Neural progenitor cell (in vitro differentiated cells): ENCODE results near the gene TSHB. TPM values are rescaled to one million over a fixed set of nuclear protein-coding genes. Genes with fewer than 3 reads are reported as not detected.

Source experiments
- DNase-seq: peaks from one replicate; pipeline ENCODE4 v3.0.0-alpha.2; 2016; ENCODE audit warnings: low spot score
- H2AFZ ChIP-seq: fragments of 200-600 bp; sonication (generic); replicated peaks from 2 replicates; pipeline ENCODE4 v1.6.1; 2016; ENCODE audit warnings: antibody characterized with exemption
- H3F3A ChIP-seq: fragments of 200-600 bp; sonication (generic); 2 replicates; pipeline ENCODE4 v1.6.1; 2016; ENCODE audit warnings: antibody characterized with exemption, low read depth
- H3K27ac ChIP-seq: fragments of 200-600 bp; sonication (generic); 2 replicates; pipeline ENCODE4 v1.5.1; 2016; ENCODE audit warnings: mild to moderate bottlenecking
- H3K27me3 ChIP-seq: fragments of 200-600 bp; sonication (generic); 2 replicates; pipeline ENCODE4 v1.6.1; 2016; ENCODE audit warnings: mild to moderate bottlenecking, moderate library complexity
- H3K36me3 ChIP-seq: fragments of 200-600 bp; sonication (generic); 2 replicates; pipeline ENCODE4 v1.5.1; 2016
- H3K4me1 ChIP-seq: fragments of 200-600 bp; sonication (generic); 2 replicates; pipeline ENCODE4 v1.6.1; 2016; ENCODE audit warnings: mixed run types
- H3K4me2 ChIP-seq: fragments of 200-600 bp; sonication (generic); 2 replicates; pipeline ENCODE4 v1.6.1; 2016
- H3K4me3 ChIP-seq: fragments of 200-600 bp; sonication (generic); 2 replicates; pipeline ENCODE4 v1.5.1; 2016
- H3K79me2 ChIP-seq: fragments of 200-600 bp; sonication (generic); 2 replicates; pipeline ENCODE4 v1.6.1; 2016; ENCODE audit warnings: low read depth
- H3K9ac ChIP-seq: fragments of 200-600 bp; sonication (generic); 2 replicates; pipeline ENCODE4 v1.6.1; 2016
- H3K9me3 ChIP-seq: fragments of 200-600 bp; sonication (generic); 2 replicates; pipeline ENCODE4 v1.5.1; 2016; ENCODE audit warnings: low read depth
- H4K20me1 ChIP-seq: fragments of 200-600 bp; sonication (generic); 2 replicates; pipeline ENCODE4 v1.6.1; 2016; ENCODE audit warnings: low read depth
- H3K27ac Mint-ChIP-seq: 3 replicates; pipeline ENCODE4 v1.8.0; 2021; ENCODE audit warnings: mixed read lengths
- H3K27me3 Mint-ChIP-seq: 2 replicates; pipeline ENCODE4 v1.8.0; 2022; ENCODE audit warnings: low read depth, mild to moderate bottlenecking, inconsistent platforms, moderate library complexity, mixed read lengths; ENCODE audit not compliant: insufficient read depth
- H3K36me3 Mint-ChIP-seq: 3 replicates; pipeline ENCODE4 v1.8.0; 2021; ENCODE audit warnings: mixed read lengths
- H3K4me1 Mint-ChIP-seq: 3 replicates; pipeline ENCODE4 v1.8.0; 2021; ENCODE audit warnings: mixed read lengths
- H3K4me3 Mint-ChIP-seq: 3 replicates; pipeline ENCODE4 v1.8.0; 2021; ENCODE audit warnings: mild to moderate bottlenecking, moderate library complexity, mixed read lengths
- H3K9me3 Mint-ChIP-seq: 3 replicates; pipeline ENCODE4 v1.8.0; 2020; ENCODE audit warnings: mixed read lengths
- CTCF ChIP-seq: fragments of 200-600 bp; sonication (generic); IDR thresholded peaks from 2 replicates; pipeline ENCODE4 v1.5.1; 2017; ENCODE audit warnings: antibody characterized with exemption, mild to moderate bottlenecking
- EZH2 ChIP-seq: fragments of 200-600 bp; sonication (generic); IDR thresholded peaks from 2 replicates; pipeline ENCODE4 v1.6.1; 2017; ENCODE audit warnings: antibody characterized with exemption, mild to moderate bottlenecking, moderate library complexity
- EZH2phosphoT487 ChIP-seq: fragments of 200-600 bp; sonication (generic); IDR thresholded peaks from 2 replicates; pipeline ENCODE4 v1.6.1; 2017; ENCODE audit warnings: antibody characterized with exemption
- total RNA-seq: library from RNA; depleted of rRNA; stranded (reverse); fragments of >200 nt; gene quantifications from 2 replicates; pipeline ENCODE4 v1.2.3, GENCODE V29; 2015; ENCODE audit warnings: low replicate concordance

The TSHB gene
- not detected in 2 replicates for total RNA-seq

GRCh38 chr1:115029526-115029925, at the start of gene TSHB:
Gene TSHB, plus strand, starts transcription at chr1:115029826. Its CDS starts 3,537 bp downstream, at chr1:115033363.
- no peaks in the 10 kb centered on the region for H3K9me3 Mint-ChIP-seq
- no peak within 1 kb of the TSS for H3K4me3 Mint-ChIP-seq
- Histone ChIP-seq H3K36me3 (no peaks in the 10 kb centered on the region), H2AFZ (no peak within 1 kb of the TSS), H3K4me3 (no peak within 1 kb of the TSS), H3K9ac (no peak within 1 kb of the TSS), H3K9me3 (no peaks in the 10 kb centered on the region), H3K27ac (no peak within 1 kb of the TSS), H3K27me3 (no peaks in the 10 kb centered on the region), H3K79me2 (no peaks in the 10 kb centered on the region), H3F3A (no peaks in the 10 kb centered on the region), H3K4me2 (no peak within 1 kb of the TSS), H4K20me1 (no peaks in the 10 kb centered on the region), H3K4me1 (no peaks in the 10 kb centered on the region)
- no peak for DNase-seq
- H3K4me1 Mint-ChIP-seq, result no peaks in the 10 kb centered on the region
- H3K27ac Mint-ChIP-seq, result no peak within 1 kb of the TSS
- TF ChIP-seq EZH2 (no peak), EZH2phosphoT487 (no peak), CTCF (no peak)
- H3K27me3 Mint-ChIP-seq, result no peaks in the 10 kb centered on the region
- no peaks in the 10 kb centered on the region for H3K36me3 Mint-ChIP-seq

- H3K27me3 Mint-ChIP-seq, result peaks cover 2% of the 10 kb centered on the region
- TF ChIP-seq CTCF, result no peak
- no peak for TF ChIP-seq EZH2phosphoT487
- TF ChIP-seq EZH2, result no peak
- H4K20me1 ChIP-seq, result no peaks in the 10 kb centered on the region
- H2AFZ ChIP-seq, result no peak overlapping the region
- H3K4me2 ChIP-seq, result no peak overlapping the region
- no peak overlapping the region for H3K4me3 Mint-ChIP-seq
- no peaks in the 10 kb centered on the region for H3K4me1 Mint-ChIP-seq
- H3F3A ChIP-seq, result no peaks in the 10 kb centered on the region
- H3K4me3 ChIP-seq, result no peak overlapping the region
- peaks cover 13% of the 10 kb centered on the region for H3K9me3 Mint-ChIP-seq
- H3K4me1 ChIP-seq, result no peaks in the 10 kb centered on the region
- H3K79me2 ChIP-seq, result no peaks in the 10 kb centered on the region
- no peak for DNase-seq
- H3K9ac ChIP-seq, result no peak overlapping the region
- H3K36me3 ChIP-seq, result no peaks in the 10 kb centered on the region
- H3K27me3 ChIP-seq, result no peaks in the 10 kb centered on the region
- H3K27ac Mint-ChIP-seq, result no peak overlapping the region
- no peaks in the 10 kb centered on the region for H3K36me3 Mint-ChIP-seq
- H3K9me3 ChIP-seq, result no peaks in the 10 kb centered on the region
- H3K27ac ChIP-seq, result no peak overlapping the region
These were observed 47.4 kb upstream of the TSHB start for GRCh38 chr1:114982251-114982650.

GRCh38 chr1:114986286-114986685, 43.3 kb upstream of the TSHB start:
- Histone ChIP-seq H3K4me2 (no peak overlapping the region), H3K9me3 (no peaks in the 10 kb centered on the region), H4K20me1 (no peaks in the 10 kb centered on the region), H3K27ac (no peak overlapping the region), H3K4me3 (no peak overlapping the region), H3K79me2 (no peaks in the 10 kb centered on the region), H3K4me1 (no peaks in the 10 kb centered on the region), H3F3A (no peaks in the 10 kb centered on the region), H2AFZ (no peak overlapping the region), H3K27me3 (no peaks in the 10 kb centered on the region), H3K36me3 (no peaks in the 10 kb centered on the region), H3K9ac (no peak overlapping the region)
- H3K36me3 Mint-ChIP-seq, result no peaks in the 10 kb centered on the region
- no peak for DNase-seq
- no peak overlapping the region for H3K4me3 Mint-ChIP-seq
- peaks cover 22% of the 10 kb centered on the region for H3K9me3 Mint-ChIP-seq
- H3K4me1 Mint-ChIP-seq, result no peaks in the 10 kb centered on the region
- no peak overlapping the region for H3K27ac Mint-ChIP-seq
- no peaks in the 10 kb centered on the region for H3K27me3 Mint-ChIP-seq
- TF ChIP-seq EZH2phosphoT487 (no peak), CTCF (no peak), EZH2 (no peak)
